Prostate gland (tissue), 2 donors: Measurements from ENCODE around the gene SSR4. TPM values are rescaled to one million over a fixed set of nuclear protein-coding genes. Genes with fewer than 3 reads are reported as not detected.

Experiments used
- DNase-seq: peaks from one replicate; pipeline ENCODE4 v3.0.0-alpha.2; 2019; ENCODE audit warnings: low spot score
- H3K27ac ChIP-seq, 2 donors: fragments of 200-600 bp; sonication (generic); 2 replicates each; pipeline ENCODE4 v1.5.1; 2017 to 2019
- H3K27me3 ChIP-seq: fragments of 200-600 bp; sonication (generic); replicated peaks from 2 replicates; pipeline ENCODE4 v1.5.1; 2019; ENCODE audit not compliant: insufficient read depth
- H3K36me3 ChIP-seq, 2 donors: fragments of 200-600 bp; sonication (generic); 1 replicate in 1 of 2; 2 replicates in 1 of 2; pipeline versions ENCODE4 v1.5.1 to v1.8.1; 2017 to 2019
- H3K4me1 ChIP-seq: fragments of 200-600 bp; sonication (generic); replicated peaks from 2 replicates; pipeline ENCODE4 v1.5.1; 2019
- H3K4me3 ChIP-seq, 2 donors: fragments of 200-600 bp; sonication (generic); 2 replicates each; pipeline ENCODE4 v1.5.1; 2017 to 2019
- H3K9me3 ChIP-seq: fragments of 200-600 bp; sonication (generic); 2 replicates; pipeline ENCODE4 v1.5.1; 2017
- CTCF ChIP-seq, 4 experiments: fragments of 200-600 bp in 2 of 4; fragments of 450-650 bp in 2 of 4; sonication (generic) in 2 of 4; IDR thresholded peaks; 1 replicate in 3 of 4; 2 replicates in 1 of 4; pipeline ENCODE4 v1.5.1; 2016 to 2019; ENCODE audit warnings: antibody characterized with exemption in 4 of 4, mild to moderate bottlenecking in 2 of 4, moderate library complexity in 2 of 4
- POLR2A ChIP-seq: fragments of 450-650 bp; IDR thresholded peaks from one replicate; pipeline ENCODE4 v1.6.1; 2016; ENCODE audit warnings: antibody characterized with exemption, mild to moderate bottlenecking
- POLR2AphosphoS5 ChIP-seq: sonication (generic); formaldehyde crosslinking; IDR thresholded peaks from one replicate; pipeline ENCODE4 v1.6.1; 2017; ENCODE audit warnings: antibody characterized with exemption
- WGBS: methylation state at CpG from one replicate; pipeline ENCODE4 v1.1.5; 2018; 5-methylcytosine and 5-hydroxymethylcytosine counted together
- intact Hi-C: fragments of 100-400 bp; cut with DNase I; formaldehyde crosslinking; loops from one replicate; pipeline ENCODE4 v1.14.2; 2022
- total RNA-seq, 2 donors: library from RNA; depleted of rRNA; stranded (reverse); fragments of >200 nt; gene quantifications; one replicate each; pipeline ENCODE4 v1.1.0, GENCODE V29; 2016

Gene SSR4
- total RNA-seq, 2 donors from 2014 or later: 288 to 623 TPM

GRCh38 chrX:153773218-153773611 lies 21.3 kb upstream of the SSR4 start:
- Histone ChIP-seq H3K27me3 (no peaks in the 10 kb centered on the region), H3K36me3 (no peaks in the 10 kb centered on the region), H3K4me1 (no peaks in the 10 kb centered on the region), H3K9me3 (no peaks in the 10 kb centered on the region), H3K27ac (no peak overlapping the region), H3K4me3 (no peak overlapping the region)
- TF ChIP-seq POLR2AphosphoS5: no peak
- no peak for TF ChIP-seq POLR2A
- no peak for TF ChIP-seq CTCF (IDR thresholded peaks at IDR 0.05)
- intact Hi-C loops: no loop called here
- DNase-seq: no peak
- 98% methylated on average over 11 of the region's 23 CpGs for WGBS

GRCh38 chrX:153773741-153774575 lies 20.5 kb upstream of the SSR4 start:
- no peak overlapping the region for H3K27ac ChIP-seq
- intact Hi-C loops: no loop called here
- H3K4me3 ChIP-seq: no peak overlapping the region
- no peak for DNase-seq
- H3K9me3 ChIP-seq: no peaks in the 10 kb centered on the region
- no peaks in the 10 kb centered on the region for H3K36me3 ChIP-seq
- WGBS: 88% methylated on average over 11 of the region's 48 CpGs
- TF ChIP-seq CTCF (IDR thresholded peaks at IDR 0.05) (no peak), POLR2AphosphoS5 (no peak), POLR2A (no peak)
- H3K27me3 ChIP-seq: no peaks in the 10 kb centered on the region
- H3K4me1 ChIP-seq: no peaks in the 10 kb centered on the region

GRCh38 chrX:153774576-153775292 lies 19.7 kb upstream of the SSR4 start:
- Histone ChIP-seq H3K4me3 (no peak overlapping the region), H3K27me3 (no peaks in the 10 kb centered on the region), H3K27ac (no peak overlapping the region), H3K9me3 (no peaks in the 10 kb centered on the region), H3K4me1 (no peaks in the 10 kb centered on the region), H3K36me3 (no peaks in the 10 kb centered on the region)
- intact Hi-C loops: no loop called here
- TF ChIP-seq CTCF (IDR thresholded peaks at IDR 0.05) (no peak), POLR2AphosphoS5 (no peak), POLR2A (no peak)
- WGBS: 80% methylated on average over 4 of the region's 37 CpGs
- DNase-seq: no peak

- Histone ChIP-seq H3K36me3 (no peaks in the 10 kb centered on the region), H3K27ac (no peak overlapping the region), H3K27me3 (no peaks in the 10 kb centered on the region), H3K9me3 (no peaks in the 10 kb centered on the region), H3K4me1 (no peaks in the 10 kb centered on the region), H3K4me3 (no peak overlapping the region)
- WGBS: 94% methylated on average over 15 of the region's 42 CpGs
- no peak for DNase-seq
- no peak for TF ChIP-seq POLR2AphosphoS5
- TF ChIP-seq CTCF (IDR thresholded peaks at IDR 0.05): no peak
- TF ChIP-seq POLR2A: no peak
- intact Hi-C loops: no loop called here
Measured at GRCh38 chrX:153775293-153776119, 19.0 kb upstream of the SSR4 start.
